HG02571 (cell line): Measurements from ENCODE around the gene LRMDA.

ENCODE experiments used
- ATAC-seq: cut with Tn5 transposase; IDR thresholded peaks from one replicate; pipeline ENCODE4 v1.9.1; 2021; ENCODE audit warnings: mild to moderate bottlenecking, moderate library complexity; ENCODE audit not compliant: unreplicated experiment

LRMDA gene

GRCh38 chr10:75935240-75935639 lies 503.8 kb downstream of the LRMDA start:
- ATAC-seq = no peak

- no peak for ATAC-seq
Observed at GRCh38 chr10:75935650-75936400, 504.4 kb downstream of the LRMDA start.

GRCh38 chr10:75936841-75937240 lies 505.4 kb downstream of the LRMDA start:
- no peak for ATAC-seq

- no peak for ATAC-seq
Observed at GRCh38 chr10:75937823-75938222, 506.4 kb downstream of the LRMDA start.

- no peak for ATAC-seq
Observed at GRCh38 chr10:75938380-75939122, 507.1 kb downstream of the LRMDA start.

GRCh38 chr10:75939541-75939940 lies 508.1 kb downstream of the LRMDA start:
- no peak for ATAC-seq

- no peak for ATAC-seq
Observed at GRCh38 chr10:75940742-75941141, 509.3 kb downstream of the LRMDA start.

- no peak for ATAC-seq
Observed at GRCh38 chr10:75941223-75941801, 509.9 kb downstream of the LRMDA start.

- no peak for ATAC-seq
Observed at GRCh38 chr10:75944061-75944460, 512.6 kb downstream of the LRMDA start.

- no peak for ATAC-seq
Observed at GRCh38 chr10:75948583-75948982, 517.2 kb downstream of the LRMDA start.

GRCh38 chr10:75950307-75950706 lies 518.9 kb downstream of the LRMDA start:
- no peak for ATAC-seq

- no peak for ATAC-seq
Observed at GRCh38 chr10:75950997-75951589, 519.7 kb downstream of the LRMDA start.

GRCh38 chr10:75951627-75952026 lies 520.2 kb downstream of the LRMDA start:
- no peak for ATAC-seq

GRCh38 chr10:75952093-75952492 lies 520.7 kb downstream of the LRMDA start:
- ATAC-seq = no peak

GRCh38 chr10:75954486-75954885 lies 523.1 kb downstream of the LRMDA start:
- ATAC-seq = no peak

GRCh38 chr10:75955973-75956502 lies 524.6 kb downstream of the LRMDA start:
- ATAC-seq = no peak

GRCh38 chr10:75956624-75957023 lies 525.2 kb downstream of the LRMDA start:
- ATAC-seq = no peak

- no peak for ATAC-seq
Observed at GRCh38 chr10:75957314-75958120, 526.1 kb downstream of the LRMDA start.

- no peak for ATAC-seq
Observed at GRCh38 chr10:75959209-75959608, 527.8 kb downstream of the LRMDA start.

GRCh38 chr10:75959912-75960311 lies 528.5 kb downstream of the LRMDA start:
- ATAC-seq = no peak
